ENCODE data around the gene TM9SF2. TPM values are rescaled to one million over a fixed set of nuclear protein-coding genes. Genes with fewer than 3 reads are reported as not detected.
A peak's percentile ranks its signal among the peaks of the same experiment; 100 is the strongest.

The TM9SF2 gene
- total and polyA plus RNA-seq, 2 of the 4 experiments (the other 2 are of a cell fraction) = 46.1 to 85.5 TPM

GRCh38 chr13:99484473-99484872 lies 16.8 kb upstream of the TM9SF2 start:
- no peak overlapping the region for H3K4ac ChIP-seq (ENCODE audit: low read depth, low read length)
- H2BK15ac ChIP-seq (ENCODE audit: low read depth, low read length) = no peak overlapping the region
- no peaks in the 10 kb centered on the region for H3K9me1 ChIP-seq (ENCODE audit: insufficient read depth, low read length)
- 0 out of 2 replicates have a peak, but pooled peaks cover 1% of the 10 kb centered on the region for H3K4me1 ChIP-seq (ENCODE audit: control insufficient read depth, insufficient read depth, low read length)
- in situ Hi-C loops (cut with MboI; ENCODE audit: low sequenced_read_pairs) (no loop called here), intact Hi-C loops (cut with micrococcal nuclease) (no loop called here), dilution Hi-C loops (cut with HindIII; ENCODE audit: low sequenced_read_pairs, unreplicated experiment) (no loop called here)
- no peak overlapping the region for H3K27ac ChIP-seq (ENCODE audit: insufficient read depth, low read length)
- H3K36me3 ChIP-seq (ENCODE audit: control insufficient read depth, insufficient read depth, low read length) = no peaks in the 10 kb centered on the region
- peaks cover 16% of the 10 kb centered on the region for H3K27me3 ChIP-seq (ENCODE audit: control insufficient read depth, insufficient read depth, low read length)
- ChIA-PET CTCF (interaction anchor here (0.7 kb wide), 1 partner anchor 36 kb away, joined by 3 read pairs; no protein-coding TSS in a partner anchor), POLR2A (ENCODE audit: unreplicated experiment) (no interaction called here)
- no TSS peak for BruUV-seq (replicated peaks)
- no peak overlapping the region for H3K18ac ChIP-seq (ENCODE audit: low read depth, low read length)
- H3K9ac ChIP-seq (ENCODE audit: low read depth, low read length) = no peak overlapping the region
- H2BK5ac ChIP-seq (ENCODE audit: low read depth, low read length, poor library complexity, severe bottlenecking) = no peak overlapping the region
- no peak overlapping the region for H3K56ac ChIP-seq (ENCODE audit: extremely low read depth, insufficient read depth, low read length)
- TF ChIP-seq, protein P1, sequence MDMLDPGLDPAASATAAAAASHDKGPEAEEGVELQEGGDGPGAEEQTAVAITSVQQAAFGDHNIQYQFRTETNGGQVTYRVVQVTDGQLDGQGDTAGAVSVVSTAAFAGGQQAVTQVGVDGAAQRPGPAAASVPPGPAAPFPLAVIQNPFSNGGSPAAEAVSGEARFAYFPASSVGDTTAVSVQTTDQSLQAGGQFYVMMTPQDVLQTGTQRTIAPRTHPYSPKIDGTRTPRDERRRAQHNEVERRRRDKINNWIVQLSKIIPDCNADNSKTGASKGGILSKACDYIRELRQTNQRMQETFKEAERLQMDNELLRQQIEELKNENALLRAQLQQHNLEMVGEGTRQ (IDR thresholded peaks at IDR 0.05; ENCODE audit: low read depth, low read length) = no peak
- TF ChIP-seq CEBPB (IDR thresholded peaks at IDR 0.05; ENCODE audit: low read depth, low read length) (peak; percentile 95), RFX5 (IDR thresholded peaks at IDR 0.05; ENCODE audit: low read depth, low read length) (no peak)
- no peak overlapping the region for H2AK5ac ChIP-seq (ENCODE audit: low read depth, low read length)
- no peak overlapping the region for H3K14ac ChIP-seq (replicated peaks; ENCODE audit: low read depth, low read length)
- no peak overlapping the region for H4K5ac ChIP-seq (ENCODE audit: low read depth, low read length)
- H4K8ac ChIP-seq (ENCODE audit: low read depth in 2 of 2, low read length in 2 of 2) = no peak overlapping the region
- no peaks in the 10 kb centered on the region for H3K9me3 ChIP-seq (ENCODE audit: control insufficient read depth, insufficient read depth, low read length)
- H4K91ac ChIP-seq (ENCODE audit: insufficient read depth, low read depth, low read length) = no peak overlapping the region
- H3K4me2 ChIP-seq (ENCODE audit: low read depth, low read length) = no peak overlapping the region; the same call in 1 of the 2 replicates
- ATAC-seq (ENCODE audit: low read depth) (peak; percentile 96), DNase-seq (peak; percentile 77)
- WGBS, 2 experiments (ENCODE audit: extremely low coverage in 2 of 2, insufficient read length in 1 of 2) = no CpG with 5 or more reads among the region's 4 CpGs
- no peak overlapping the region for H2AK9ac ChIP-seq (replicated peaks; ENCODE audit: low read depth, low read length, poor library complexity)
- H4K20me1 ChIP-seq (ENCODE audit: insufficient read depth, low read length) = no peaks in the 10 kb centered on the region
- no peak overlapping the region for H2AFZ ChIP-seq (replicated peaks; ENCODE audit: low read length, poor library complexity)
- no peak overlapping the region for H3K4me3 ChIP-seq (ENCODE audit: insufficient read depth, low read depth, low read length)
- no peak overlapping the region for H3K23ac ChIP-seq (ENCODE audit: low read depth, low read length)
- no peaks in the 10 kb centered on the region for H3K79me1 ChIP-seq (ENCODE audit: low read depth in 1 of 2, low read length in 2 of 2)
- H2BK20ac ChIP-seq (ENCODE audit: low read depth, low read length) = no peak overlapping the region
- H2BK120ac ChIP-seq (ENCODE audit: low read depth, low read length) = no peak overlapping the region
